Muscle layer of colon (tissue), 2 donors: ENCODE results near the gene TMPRSS11A.

ENCODE experiments used
- H3K27ac ChIP-seq: one replicate; pipeline ENCODE4 v1.7.0; 2013; ENCODE audit warnings: low read depth, mild to moderate bottlenecking, low read length, moderate library complexity
- H3K27me3 ChIP-seq, 2 donors: one replicate each; pipeline ENCODE4 v1.7.0; 2013; ENCODE audit warnings: low read length in 2 of 2, mild to moderate bottlenecking in 2 of 2; ENCODE audit not compliant: insufficient read depth in 2 of 2, control insufficient read depth in 1 of 2
- H3K36me3 ChIP-seq: one replicate; pipeline ENCODE4 v1.7.0; 2013; ENCODE audit warnings: mild to moderate bottlenecking, low read length; ENCODE audit not compliant: insufficient read depth
- H3K4me1 ChIP-seq: one replicate; pipeline ENCODE4 v1.7.0; 2013; ENCODE audit warnings: mild to moderate bottlenecking, low read length; ENCODE audit not compliant: insufficient read depth
- H3K4me3 ChIP-seq, 2 donors: one replicate each; pipeline ENCODE4 v1.7.0; 2013; ENCODE audit warnings: low read length in 2 of 2, low read depth in 1 of 2, mild to moderate bottlenecking in 1 of 2, moderate library complexity in 1 of 2
- H3K9ac ChIP-seq: one replicate; pipeline ENCODE4 v1.7.0; 2013; ENCODE audit warnings: low read length
- H3K9me3 ChIP-seq: one replicate; pipeline ENCODE4 v1.7.0; 2013; ENCODE audit warnings: mild to moderate bottlenecking, low read length
- donor health status: abdominal sarcoma.
- donor health status: Adenocarcinoma of cecum.

The TMPRSS11A gene

GRCh38 chr4:67963356-67963755 lies at the start of gene TMPRSS11A:
Gene TMPRSS11A, minus strand, starts transcription at chr4:67963493. Its CDS starts 100 bp downstream, at chr4:67963393.
- Histone ChIP-seq H3K36me3 (no peaks in the 10 kb centered on the region), H3K9ac (no peak within 1 kb of the TSS), H3K9me3 (no peaks in the 10 kb centered on the region), H3K27ac (no peak within 1 kb of the TSS), H3K27me3 (no peaks in the 10 kb centered on the region), H3K4me3 (no peak within 1 kb of the TSS), H3K4me1 (no peaks in the 10 kb centered on the region)

GRCh38 chr4:68011684-68012083 lies 48.4 kb upstream of the TMPRSS11A start:
- no peak overlapping the region for H3K27ac ChIP-seq
- H3K27me3 ChIP-seq = no peaks in the 10 kb centered on the region
- no peak overlapping the region for H3K9ac ChIP-seq
- no peaks in the 10 kb centered on the region for H3K9me3 ChIP-seq
- no peaks in the 10 kb centered on the region for H3K4me1 ChIP-seq
- H3K36me3 ChIP-seq = no peaks in the 10 kb centered on the region
- H3K4me3 ChIP-seq = no peak overlapping the region

- H3K36me3 ChIP-seq = no peaks in the 10 kb centered on the region
- H3K4me3 ChIP-seq = no peak overlapping the region
- no peaks in the 10 kb centered on the region for H3K4me1 ChIP-seq
- H3K9me3 ChIP-seq = no peaks in the 10 kb centered on the region
- H3K9ac ChIP-seq = no peak overlapping the region
- H3K27me3 ChIP-seq = no peaks in the 10 kb centered on the region
- no peak overlapping the region for H3K27ac ChIP-seq
Measured at GRCh38 chr4:68002906-68003305, 39.6 kb upstream of the TMPRSS11A start.

- H3K9me3 ChIP-seq = no peaks in the 10 kb centered on the region
- no peaks in the 10 kb centered on the region for H3K36me3 ChIP-seq
- no peak overlapping the region for H3K9ac ChIP-seq
- no peaks in the 10 kb centered on the region for H3K27me3 ChIP-seq
- H3K27ac ChIP-seq = no peak overlapping the region
- no peak overlapping the region for H3K4me3 ChIP-seq
- no peaks in the 10 kb centered on the region for H3K4me1 ChIP-seq
Measured at GRCh38 chr4:67996127-67996526, 32.8 kb upstream of the TMPRSS11A start.

GRCh38 chr4:67988991-67989390 lies 25.7 kb upstream of the TMPRSS11A start:
- Histone ChIP-seq H3K4me3 (no peak overlapping the region), H3K27ac (no peak overlapping the region), H3K9me3 (no peaks in the 10 kb centered on the region), H3K27me3 (no peaks in the 10 kb centered on the region), H3K4me1 (no peaks in the 10 kb centered on the region), H3K9ac (no peak overlapping the region), H3K36me3 (no peaks in the 10 kb centered on the region)

- no peaks in the 10 kb centered on the region for H3K4me1 ChIP-seq
- H3K27ac ChIP-seq = no peak overlapping the region
- no peaks in the 10 kb centered on the region for H3K9me3 ChIP-seq
- H3K36me3 ChIP-seq = no peaks in the 10 kb centered on the region
- H3K9ac ChIP-seq = no peak overlapping the region
- no peak overlapping the region for H3K4me3 ChIP-seq
- H3K27me3 ChIP-seq = no peaks in the 10 kb centered on the region
Measured at GRCh38 chr4:67983333-67983732, 20.0 kb upstream of the TMPRSS11A start.

- Histone ChIP-seq H3K9ac (no peak overlapping the region), H3K27ac (no peak overlapping the region), H3K27me3 (no peaks in the 10 kb centered on the region), H3K4me1 (no peaks in the 10 kb centered on the region), H3K4me3 (no peak overlapping the region), H3K36me3 (no peaks in the 10 kb centered on the region), H3K9me3 (no peaks in the 10 kb centered on the region)
Measured at GRCh38 chr4:67980512-67980911, 17.2 kb upstream of the TMPRSS11A start.

- no peak overlapping the region for H3K9ac ChIP-seq
- no peaks in the 10 kb centered on the region for H3K36me3 ChIP-seq
- H3K27me3 ChIP-seq = no peaks in the 10 kb centered on the region
- H3K4me3 ChIP-seq = no peak overlapping the region
- H3K4me1 ChIP-seq = no peaks in the 10 kb centered on the region
- no peaks in the 10 kb centered on the region for H3K9me3 ChIP-seq
- no peak overlapping the region for H3K27ac ChIP-seq
Measured at GRCh38 chr4:67973608-67974007, 10.3 kb upstream of the TMPRSS11A start.

GRCh38 chr4:67954890-67955289 lies 8.4 kb downstream of the TMPRSS11A start:
- Histone ChIP-seq H3K4me3 (no peak overlapping the region), H3K27ac (no peak overlapping the region), H3K4me1 (no peaks in the 10 kb centered on the region), H3K27me3 (no peaks in the 10 kb centered on the region), H3K36me3 (no peaks in the 10 kb centered on the region), H3K9ac (no peak overlapping the region), H3K9me3 (no peaks in the 10 kb centered on the region)

- H3K9ac ChIP-seq = no peak overlapping the region
- no peaks in the 10 kb centered on the region for H3K27me3 ChIP-seq
- H3K4me1 ChIP-seq = no peaks in the 10 kb centered on the region
- H3K9me3 ChIP-seq = no peaks in the 10 kb centered on the region
- H3K27ac ChIP-seq = no peak overlapping the region
- no peak overlapping the region for H3K4me3 ChIP-seq
- no peaks in the 10 kb centered on the region for H3K36me3 ChIP-seq
Measured at GRCh38 chr4:67941074-67941473, 22.2 kb downstream of the TMPRSS11A start.

GRCh38 chr4:67940506-67940905 lies 22.8 kb downstream of the TMPRSS11A start:
- Histone ChIP-seq H3K4me3 (no peak overlapping the region), H3K9me3 (no peaks in the 10 kb centered on the region), H3K36me3 (no peaks in the 10 kb centered on the region), H3K27me3 (no peaks in the 10 kb centered on the region), H3K27ac (no peak overlapping the region), H3K4me1 (no peaks in the 10 kb centered on the region), H3K9ac (no peak overlapping the region)

GRCh38 chr4:67939195-67939594 lies 24.1 kb downstream of the TMPRSS11A start:
- no peaks in the 10 kb centered on the region for H3K36me3 ChIP-seq
- H3K4me3 ChIP-seq = no peak overlapping the region
- no peak overlapping the region for H3K9ac ChIP-seq
- no peaks in the 10 kb centered on the region for H3K9me3 ChIP-seq
- H3K27me3 ChIP-seq = no peaks in the 10 kb centered on the region
- no peak overlapping the region for H3K27ac ChIP-seq
- no peaks in the 10 kb centered on the region for H3K4me1 ChIP-seq
